Loucy (cell line): ENCODE data around the gene TPCN1.

Source experiments
- H2AFZ ChIP-seq: fragments of 200-600 bp; sonication (generic); 2 replicates; pipeline ENCODE4 v1.6.0; 2016; ENCODE audit warnings: antibody characterized with exemption, mild to moderate bottlenecking, low read length, moderate library complexity
- H3F3A ChIP-seq: fragments of 200-600 bp; 2 replicates; pipeline ENCODE4 v1.6.0; 2016; ENCODE audit warnings: antibody characterized with exemption, low read depth, mild to moderate bottlenecking
- H3K27me3 ChIP-seq: fragments of 200-600 bp; sonication (generic); 2 replicates; pipeline ENCODE4 v1.6.1; 2014; ENCODE audit warnings: low read length, mild to moderate bottlenecking; ENCODE audit not compliant: insufficient read depth, poor library complexity, severe bottlenecking
- H3K36me3 ChIP-seq: fragments of 200-600 bp; sonication (generic); 2 replicates; pipeline ENCODE4 v1.6.1; 2016; ENCODE audit warnings: low read length; ENCODE audit not compliant: insufficient read depth
- H3K4me1 ChIP-seq: fragments of 200-600 bp; sonication (generic); 2 replicates; pipeline ENCODE4 v1.5.1; 2014; ENCODE audit warnings: low read length, mild to moderate bottlenecking; ENCODE audit not compliant: insufficient read depth, poor library complexity, severe bottlenecking
- H3K4me2 ChIP-seq: fragments of 200-600 bp; sonication (generic); 2 replicates; pipeline ENCODE4 v1.6.0; 2014; ENCODE audit warnings: antibody characterized with exemption, low read length, low read depth, mild to moderate bottlenecking; ENCODE audit not compliant: poor library complexity, severe bottlenecking
- H3K4me3 ChIP-seq: fragments of 200-600 bp; sonication (generic); 2 replicates; pipeline ENCODE4 v1.5.1; 2014; ENCODE audit warnings: low read length, mild to moderate bottlenecking, mixed read lengths; ENCODE audit not compliant: poor library complexity, severe bottlenecking
- H3K79me2 ChIP-seq: fragments of 200-600 bp; sonication (generic); 2 replicates; pipeline ENCODE4 v1.6.1; 2014; ENCODE audit warnings: low read length; ENCODE audit not compliant: insufficient read depth
- H3K9ac ChIP-seq: fragments of 200-600 bp; sonication (generic); 2 replicates; pipeline ENCODE4 v1.6.0; 2014; ENCODE audit warnings: mild to moderate bottlenecking, low read depth, low read length, moderate library complexity; ENCODE audit not compliant: poor library complexity, severe bottlenecking
- H3K9me2 ChIP-seq: fragments of 200-600 bp; sonication (generic); replicated peaks from 2 replicates; pipeline ENCODE4 v1.6.1; 2016; ENCODE audit warnings: low read depth, low read length, mixed read lengths
- H3K9me3 ChIP-seq: fragments of 200-600 bp; sonication (generic); 2 replicates; pipeline ENCODE4 v1.6.1; 2014; ENCODE audit warnings: mild to moderate bottlenecking, antibody characterized with exemption, low read length, low read depth; ENCODE audit not compliant: insufficient read depth
- H4K20me1 ChIP-seq: fragments of 200-600 bp; sonication (generic); 2 replicates; pipeline ENCODE4 v1.6.0; 2014; ENCODE audit warnings: antibody characterized with exemption, low read length, mild to moderate bottlenecking; ENCODE audit not compliant: insufficient read depth, poor library complexity, severe bottlenecking
- CTCF ChIP-seq: fragments of 200-600 bp; sonication (generic); conservative IDR thresholded peaks from 2 replicates; pipeline ENCODE4 v1.5.1; 2014; ENCODE audit warnings: mild to moderate bottlenecking, antibody characterized with exemption, low read length
- EZH2phosphoT487 ChIP-seq: fragments of 200-600 bp; IDR thresholded peaks from 2 replicates; pipeline ENCODE4 v1.6.1; 2018; ENCODE audit warnings: antibody characterized with exemption, mild to moderate bottlenecking, moderate library complexity, borderline replicate concordance

TPCN1 gene

DNA sequence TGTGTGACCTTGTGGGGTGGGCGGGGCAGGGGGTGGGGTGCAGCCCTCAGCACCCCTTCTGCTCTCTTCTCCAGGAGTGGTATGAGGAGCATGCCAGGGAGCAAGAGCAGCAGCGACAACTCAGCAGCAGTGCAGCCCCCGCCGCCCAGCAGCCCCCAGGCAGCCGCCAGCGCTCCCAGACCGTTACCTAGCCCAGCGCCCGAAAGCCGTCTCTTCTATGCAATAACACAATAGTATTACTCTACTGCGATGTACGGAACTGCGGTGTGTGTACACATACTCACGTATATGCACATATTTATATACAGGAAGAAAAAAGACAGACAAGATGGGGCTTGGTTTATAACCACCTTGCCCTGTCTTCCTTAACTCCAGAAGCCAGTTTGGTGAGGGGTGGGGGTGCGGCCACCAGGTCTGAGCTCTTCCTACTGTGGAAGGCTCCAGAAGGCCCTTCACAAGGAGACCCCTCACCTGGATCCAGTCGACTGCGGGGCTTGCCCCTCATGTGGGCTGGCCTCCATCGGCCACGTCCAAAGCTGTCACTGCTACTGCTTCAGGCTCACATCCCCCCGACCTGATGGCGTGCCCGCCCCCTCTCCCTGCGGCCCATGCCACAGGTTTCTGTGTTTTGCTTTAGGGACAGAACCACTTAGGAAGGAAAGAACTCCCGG lies 74.8 kb downstream of the TPCN1 start:
- H2AFZ ChIP-seq, result no peak overlapping the region
- TF ChIP-seq EZH2phosphoT487 (no peak), CTCF (no peak)
- H3K9me3 ChIP-seq, result no peaks in the 10 kb centered on the region
- H3K4me3 ChIP-seq, result no peak overlapping the region
- H3K9ac ChIP-seq, result no peak overlapping the region
- H3K4me2 ChIP-seq, result no peak overlapping the region
- H4K20me1 ChIP-seq, result no peaks in the 10 kb centered on the region
- no peaks in the 10 kb centered on the region for H3K36me3 ChIP-seq
- no peaks in the 10 kb centered on the region for H3K27me3 ChIP-seq
- H3K9me2 ChIP-seq, result no peaks in the 10 kb centered on the region
- H3F3A ChIP-seq, result no peaks in the 10 kb centered on the region
- H3K79me2 ChIP-seq, result no peaks in the 10 kb centered on the region
- H3K4me1 ChIP-seq, result no peaks in the 10 kb centered on the region

- Histone ChIP-seq H3K9ac (no peak overlapping the region), H3K27me3 (no peaks in the 10 kb centered on the region), H3K36me3 (no peaks in the 10 kb centered on the region; the same call in 1 of the 2 replicates), H2AFZ (no peak overlapping the region), H3K9me2 (no peaks in the 10 kb centered on the region), H3K9me3 (no peaks in the 10 kb centered on the region), H3K4me1 (no peaks in the 10 kb centered on the region), H3K4me3 (no peak overlapping the region), H3K4me2 (no peak overlapping the region), H3K79me2 (no peaks in the 10 kb centered on the region), H4K20me1 (no peaks in the 10 kb centered on the region), H3F3A (no peaks in the 10 kb centered on the region)
- no peak for TF ChIP-seq CTCF
- no peak for TF ChIP-seq EZH2phosphoT487
Measured at GRCh38 chr12:113296557-113297213, 75.4 kb downstream of the TPCN1 start.

DNA sequence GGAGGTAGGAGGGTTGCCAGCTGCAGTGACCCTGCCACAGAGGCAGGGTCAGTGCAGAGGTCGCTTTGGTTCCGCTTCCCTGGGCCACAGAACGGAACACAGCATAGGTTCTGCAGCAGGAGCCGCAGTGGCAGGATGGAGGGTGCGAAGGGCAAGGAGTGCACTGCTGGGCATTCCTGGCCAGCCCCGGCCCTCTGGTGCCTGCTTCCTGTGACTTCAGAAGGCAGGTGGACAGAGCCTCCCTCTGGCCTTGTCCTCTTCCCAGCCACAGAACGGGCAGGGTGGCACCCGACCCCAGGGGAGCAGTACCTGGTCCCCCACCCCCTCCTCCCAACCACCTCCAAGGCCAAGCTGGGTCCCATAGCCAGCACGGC lies 75.9 kb downstream of the TPCN1 start:
- Histone ChIP-seq H3K9ac (no peak overlapping the region), H3K4me2 (no peak overlapping the region), H3K36me3 (no peaks in the 10 kb centered on the region; the same call in 1 of the 2 replicates)

More for the DNA sequence above, 75.9 kb downstream of the TPCN1 start:
- Histone ChIP-seq H4K20me1 (no peaks in the 10 kb centered on the region), H3K27me3 (no peaks in the 10 kb centered on the region), H3K4me3 (no peak overlapping the region), H3F3A (no peaks in the 10 kb centered on the region), H3K4me1 (no peaks in the 10 kb centered on the region), H3K79me2 (no peaks in the 10 kb centered on the region), H3K9me3 (no peaks in the 10 kb centered on the region), H2AFZ (no peak overlapping the region), H3K9me2 (no peaks in the 10 kb centered on the region)
- TF ChIP-seq CTCF, result no peak
- TF ChIP-seq EZH2phosphoT487, result no peak
